Measurements from ENCODE around the gene COX8A. TPM values are rescaled to one million over a fixed set of nuclear protein-coding genes. Genes with fewer than 3 reads are reported as not detected.
A peak's percentile ranks its signal among the peaks of the same experiment; 100 is the strongest.

Gene COX8A, protein sequence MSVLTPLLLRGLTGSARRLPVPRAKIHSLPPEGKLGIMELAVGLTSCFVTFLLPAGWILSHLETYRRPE
- total RNA-seq (2016; rRNA removed; fragmentation: Illumina TruSeq; extraction: Trizol) (393 and 406 TPM in 2 replicates), polyA plus RNA-seq (2011; rRNA removed) (202 and 217 TPM in 2 replicates), polyA minus RNA-seq (2011; rRNA and poly(A)+ RNA removed; ENCODE audit: low replicate concordance) (341 and 520 TPM in 2 replicates), Bru-seq, nascent RNA (percentile 90 among the genes with signal in this experiment), BruChase-seq, experiment 1, labeled RNA remaining after a 6-hour chase (percentile 99 among the genes with signal in this experiment), BruChase-seq, experiment 2, labeled RNA remaining after a 2-hour chase (percentile 96 among the genes with signal in this experiment)
- total RNA-seq (2016; cell fraction: cytosol; rRNA removed; fragmentation: Illumina TruSeq; extraction: Trizol; ENCODE audit: low read depth) = 208 and 256 TPM in 2 replicates
- 417 and 435 TPM in 2 replicates for total RNA-seq (2016; cell fraction: insoluble cytoplasmic fraction; rRNA removed; fragmentation: Illumina TruSeq; extraction: Trizol)
- total RNA-seq (2016; cell fraction: membrane; rRNA removed; fragmentation: Illumina TruSeq; extraction: Trizol) = 247 and 301 TPM in 2 replicates
- total RNA-seq (2016; cell fraction: nucleus; rRNA removed; fragmentation: Illumina TruSeq; extraction: Trizol) = 164 and 188 TPM in 2 replicates
- polyA plus RNA-seq (2011; cell fraction: cytosol; rRNA removed) = 241 and 483 TPM in 2 replicates
- polyA plus RNA-seq (2011; cell fraction: nucleus; rRNA removed) = 200 and 266 TPM in 2 replicates
- 160 and 192 TPM in 2 replicates for polyA plus RNA-seq (2012)
- 231 and 257 TPM in 2 replicates for polyA plus RNA-seq (2016; cell fraction: cytosol; fragmentation: Illumina TruSeq; extraction: Trizol; ENCODE audit: low read depth)
- polyA plus RNA-seq (2016; cell fraction: insoluble cytoplasmic fraction; fragmentation: Illumina TruSeq; extraction: Trizol; ENCODE audit: low read depth) = 441 and 468 TPM in 2 replicates
- 285 and 298 TPM in 2 replicates for polyA plus RNA-seq (2016; cell fraction: membrane; fragmentation: Illumina TruSeq; extraction: Trizol; ENCODE audit: low read depth)
- 310 TPM in 2 replicates for polyA plus RNA-seq (2016; cell fraction: nucleus; fragmentation: Illumina TruSeq; extraction: Trizol; ENCODE audit: insufficient read depth, low read depth)
- polyA minus RNA-seq (2011; cell fraction: cytosol; rRNA and poly(A)+ RNA removed) = 121 and 141 TPM in 2 replicates
- polyA minus RNA-seq (2011; cell fraction: nucleus; rRNA and poly(A)+ RNA removed) = 24.2 and 29.4 TPM in 2 replicates
- long read RNA-seq, experiment 1, transcript COX8A-201 (2 exons, 507 nt) = major isoform, 263 of 264 reads
- long read RNA-seq, experiment 1, partial matches to known transcripts = 1 of 264 reads
- long read RNA-seq, experiment 1, other reads (novel, unspliced or antisense) = 0 of 264 reads
- long read RNA-seq, experiment 2, transcript COX8A-201 (2 exons, 507 nt) = major isoform, 398 of 400 reads
- long read RNA-seq, experiment 2, partial matches to known transcripts = 1 of 400 reads
- long read RNA-seq, experiment 2, other reads (novel, unspliced or antisense) = 1 of 400 reads

- intact Hi-C loops (cut with micrococcal nuclease; ENCODE audit: unreplicated experiment) = loop anchor here (1.0 to 2.0 kb wide), 2 partner anchors 33 to 58 kb away; partner anchors contain the start of gene RCOR2
- TSS peak; percentile 90 for BruUV-seq (replicated peaks)
- Histone ChIP-seq H3K36me3 (replicated peaks in 1 of 2; ENCODE audit: control insufficient read depth in 1 of 2, insufficient read depth in 2 of 2, low read length in 2 of 2) (peaks cover 1 to 8% of the 10 kb centered on the region in 2 experiments; a peak in 1 of 5 replicates), H3K27me3 (ENCODE audit: control insufficient read depth in 1 of 2, insufficient read depth in 2 of 2, low read length in 2 of 2) (peaks cover 0 to 1% of the 10 kb centered on the region in 2 experiments; a peak in 2 of 5 replicates), H3K79me2 (ENCODE audit: insufficient read depth, low read length) (peaks cover 17% of the 10 kb centered on the region), H2AFZ (ENCODE audit: low read length) (no peak within 1 kb of the TSS), H3K4me1 (ENCODE audit: insufficient read depth, low read length) (peaks cover 49% of the 10 kb centered on the region), H3K4me2 (ENCODE audit: low read depth, low read length) (peak within 1 kb of the TSS; percentile 81), H3K9me3 (ENCODE audit: low read length) (no peaks in the 10 kb centered on the region), H3K4me3 (replicated peaks in 1 of 3; ENCODE audit: insufficient read depth in 1 of 3, low read depth in 2 of 3, low read length in 3 of 3) (peak within 1 kb of the TSS; percentile 87 to 93 (median 91)), H3K27ac (ENCODE audit: extremely low read length, insufficient read depth, low read length) (peak within 1 kb of the TSS; percentile 80), H3K9ac (ENCODE audit: insufficient read depth, low read depth, low read length) (peak within 1 kb of the TSS; percentile 90), H4K20me1 (ENCODE audit: insufficient read depth, low read length) (peaks cover 9% of the 10 kb centered on the region; the same call in 1 of the 2 replicates)
- 19% methylated on average over 18 of the region's 67 CpGs for WGBS (ENCODE audit: low lambda C conversion rate)
- ChIA-PET CTCF (ENCODE audit: low intra/inter-chr PET ratio, low total read pairs) (no interaction called here), POLR2A (interaction anchor here (0.9 to 1.3 kb wide), 6 partner anchors 9 to 54 kb away, joined by 3 to 12 read pairs (median 4); partner anchors contain the start of genes NAA40 and OTUB1)
- DNase-seq (ENCODE audit: low spot score) (peak; percentile 99), ATAC-seq (peak; percentile 93), FAIRE-seq (peak; percentile 100)
- in situ Hi-C loops (cut with HindIII; ENCODE audit: extremely low pct_ligation_motif_present, low pct_unique_long_range_greater_than_20kb) = no loop called here
- TF ChIP-seq ZNF335 (CRISPR knock-in tag; IDR thresholded peaks at IDR 0.05) (peak; percentile 36; the same call in 1 of the 2 replicates), CEBPG (CRISPR knock-in tag; IDR thresholded peaks at IDR 0.05) (peak; percentile 83), SALL2 (CRISPR knock-in tag; IDR thresholded peaks at IDR 0.05) (peak; percentile 52; the same call in 1 of the 2 replicates), ZNF143 (CRISPR knock-in tag; IDR thresholded peaks at IDR 0.05) (peak; percentile 84), TOPORS (CRISPR knock-in tag; IDR thresholded peaks at IDR 0.05) (0 out of 2 replicates have a peak, but pooled peaks have one; percentile 36), RARG (CRISPR knock-in tag; IDR thresholded peaks at IDR 0.05; ENCODE audit: low read depth) (no peak), ZNF329 (CRISPR knock-in tag; IDR thresholded peaks at IDR 0.05; ENCODE audit: low read depth) (0 out of 2 replicates have a peak, but pooled peaks have one; percentile 55), HMGA1 (CRISPR knock-in tag; conservative IDR thresholded peaks at IDR 0.05) (no peak), CREB1 (IDR thresholded peaks at IDR 0.05) (peak; percentile 91), CREB1 (CRISPR knock-in tag; IDR thresholded peaks at IDR 0.05) (peak; percentile 99), CREM (IDR thresholded peaks at IDR 0.05) (peak; percentile 96), CREM (CRISPR knock-in tag; IDR thresholded peaks at IDR 0.05) (0 out of 2 replicates have a peak, but pooled peaks have one; percentile 34), ZNF619 (CRISPR knock-in tag; IDR thresholded peaks at IDR 0.05) (0 out of 2 replicates have a peak, but pooled peaks have one; percentile 22), KLF12 (CRISPR knock-in tag; IDR thresholded peaks at IDR 0.05; ENCODE audit: borderline replicate concordance) (0 out of 2 replicates have a peak, but pooled peaks have one; percentile 45), ZNF564 (CRISPR knock-in tag; IDR thresholded peaks at IDR 0.05) (no peak)
- TF ChIP-seq, protein P1, sequence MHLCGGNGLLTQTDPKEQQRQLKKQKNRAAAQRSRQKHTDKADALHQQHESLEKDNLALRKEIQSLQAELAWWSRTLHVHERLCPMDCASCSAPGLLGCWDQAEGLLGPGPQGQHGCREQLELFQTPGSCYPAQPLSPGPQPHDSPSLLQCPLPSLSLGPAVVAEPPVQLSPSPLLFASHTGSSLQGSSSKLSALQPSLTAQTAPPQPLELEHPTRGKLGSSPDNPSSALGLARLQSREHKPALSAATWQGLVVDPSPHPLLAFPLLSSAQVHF (CRISPR knock-in tag; IDR thresholded peaks at IDR 0.05) = 0 out of 2 replicates have a peak, but pooled peaks have one; percentile 75
- TF ChIP-seq, protein P2, sequence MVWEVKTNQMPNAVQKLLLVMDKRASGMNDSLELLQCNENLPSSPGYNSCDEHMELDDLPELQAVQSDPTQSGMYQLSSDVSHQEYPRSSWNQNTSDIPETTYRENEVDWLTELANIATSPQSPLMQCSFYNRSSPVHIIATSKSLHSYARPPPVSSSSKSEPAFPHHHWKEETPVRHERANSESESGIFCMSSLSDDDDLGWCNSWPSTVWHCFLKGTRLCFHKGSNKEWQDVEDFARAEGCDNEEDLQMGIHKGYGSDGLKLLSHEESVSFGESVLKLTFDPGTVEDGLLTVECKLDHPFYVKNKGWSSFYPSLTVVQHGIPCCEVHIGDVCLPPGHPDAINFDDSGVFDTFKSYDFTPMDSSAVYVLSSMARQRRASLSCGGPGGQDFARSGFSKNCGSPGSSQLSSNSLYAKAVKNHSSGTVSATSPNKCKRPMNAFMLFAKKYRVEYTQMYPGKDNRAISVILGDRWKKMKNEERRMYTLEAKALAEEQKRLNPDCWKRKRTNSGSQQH (CRISPR knock-in tag; IDR thresholded peaks at IDR 0.05; ENCODE audit: low read depth) = peak; percentile 98
These were observed at the start of gene COX8A for GRCh38 chr11:63974259-63975143. Gene COX8A, plus strand, starts transcription at chr11:63974620. Its CDS starts 61 bp downstream, at chr11:63974681.

Data from HepG2 (cell line).